ENCODE measurements around the gene DCAF16.
A peak's percentile ranks its signal among the peaks of the same experiment; 100 is the strongest.
"Not testable (repeated sequence)": the region's sequence is repeated elsewhere in the genome, so short reads cannot be mapped to it uniquely, and the experiment has no call there.

DCAF16 gene

DNA sequence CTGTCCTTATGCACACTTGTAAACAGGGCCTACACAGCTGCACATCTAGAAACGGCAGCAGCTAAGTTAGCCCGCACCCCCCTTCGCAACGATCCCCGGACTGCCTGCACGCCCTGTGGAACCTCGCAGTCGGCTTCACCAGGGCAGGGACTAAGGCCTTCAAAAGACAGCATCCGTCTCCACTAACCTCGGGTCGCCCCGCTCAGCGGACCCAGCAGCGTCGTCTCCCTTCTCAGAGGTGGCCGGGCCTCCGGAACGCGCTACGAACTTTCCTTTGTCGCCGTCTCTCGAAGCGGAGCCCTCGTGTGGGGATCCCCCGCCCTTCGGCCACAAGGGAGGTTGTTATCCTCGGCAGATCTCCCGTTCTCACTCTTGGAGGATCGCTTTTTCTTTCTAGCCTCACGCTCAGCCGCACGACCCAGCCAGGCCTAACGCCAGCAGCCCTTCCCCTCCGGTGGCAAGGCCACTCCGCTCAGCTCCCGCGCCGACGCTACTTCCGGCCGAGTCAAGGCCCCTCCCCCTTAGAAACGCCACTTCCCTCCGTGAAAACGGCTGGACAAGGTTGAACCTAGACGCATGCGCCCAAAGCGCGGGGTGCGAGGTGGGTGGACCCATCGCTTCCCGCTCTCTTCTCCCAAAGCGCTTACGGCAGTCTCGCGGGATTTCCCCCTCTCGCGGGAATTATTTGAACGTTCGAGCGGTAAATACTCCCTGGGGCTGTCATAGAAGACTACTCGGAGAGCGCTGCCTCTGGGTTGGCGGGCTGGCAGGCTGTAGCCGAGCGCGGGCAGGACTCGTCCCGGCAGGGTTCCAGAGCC lies at the start of gene DCAF16, which contains the start of gene NCAPG:
DCAF16 (minus strand) TSS at position 498 of the 818 bp plus-strand sequence. CDS start 6,616 bp downstream, outside the sequence.
NCAPG (plus strand) TSS at position 720 of the 818 bp plus-strand sequence. CDS start 99 bp downstream, outside the sequence.
- DNase-seq (ENCODE audit: low read depth in 2 of 2): peak; percentile 98

- DNase-seq (ENCODE audit: low read depth in 2 of 2): no peak
Observed at GRCh38 chr4:17859793-17860406, 49.3 kb upstream of the DCAF16 start.

- DNase-seq (ENCODE audit: low read depth in 2 of 2): no peak
Observed at GRCh38 chr4:17854036-17854435, 43.5 kb upstream of the DCAF16 start.

GRCh38 chr4:17851959-17852358 lies 41.4 kb upstream of the DCAF16 start:
- no peak for DNase-seq (ENCODE audit: low read depth in 2 of 2)

DNA sequence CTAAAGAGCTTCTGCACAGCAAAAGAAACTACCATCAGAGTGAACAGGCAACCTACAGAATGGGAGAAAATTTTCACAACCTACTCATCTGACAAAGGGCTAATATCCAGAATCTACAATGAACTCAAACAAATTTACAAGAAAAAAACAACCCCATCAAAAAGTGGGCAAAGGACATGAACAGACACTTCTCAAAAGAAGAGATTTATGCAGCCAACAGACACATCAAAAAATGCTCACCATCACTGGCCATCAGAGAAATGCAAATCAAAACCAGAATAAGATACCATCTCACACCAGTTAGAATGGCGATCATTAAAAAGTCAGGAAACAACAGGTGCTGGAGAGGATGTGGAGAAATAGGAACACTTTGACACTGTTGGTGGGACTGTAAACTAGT lies 39.7 kb upstream of the DCAF16 start:
- not testable (repeated sequence) for DNase-seq (ENCODE audit: low read depth in 2 of 2)

- no peak for DNase-seq (ENCODE audit: low read depth in 2 of 2)
Observed at GRCh38 chr4:17846266-17846665, 35.7 kb upstream of the DCAF16 start.

DNA sequence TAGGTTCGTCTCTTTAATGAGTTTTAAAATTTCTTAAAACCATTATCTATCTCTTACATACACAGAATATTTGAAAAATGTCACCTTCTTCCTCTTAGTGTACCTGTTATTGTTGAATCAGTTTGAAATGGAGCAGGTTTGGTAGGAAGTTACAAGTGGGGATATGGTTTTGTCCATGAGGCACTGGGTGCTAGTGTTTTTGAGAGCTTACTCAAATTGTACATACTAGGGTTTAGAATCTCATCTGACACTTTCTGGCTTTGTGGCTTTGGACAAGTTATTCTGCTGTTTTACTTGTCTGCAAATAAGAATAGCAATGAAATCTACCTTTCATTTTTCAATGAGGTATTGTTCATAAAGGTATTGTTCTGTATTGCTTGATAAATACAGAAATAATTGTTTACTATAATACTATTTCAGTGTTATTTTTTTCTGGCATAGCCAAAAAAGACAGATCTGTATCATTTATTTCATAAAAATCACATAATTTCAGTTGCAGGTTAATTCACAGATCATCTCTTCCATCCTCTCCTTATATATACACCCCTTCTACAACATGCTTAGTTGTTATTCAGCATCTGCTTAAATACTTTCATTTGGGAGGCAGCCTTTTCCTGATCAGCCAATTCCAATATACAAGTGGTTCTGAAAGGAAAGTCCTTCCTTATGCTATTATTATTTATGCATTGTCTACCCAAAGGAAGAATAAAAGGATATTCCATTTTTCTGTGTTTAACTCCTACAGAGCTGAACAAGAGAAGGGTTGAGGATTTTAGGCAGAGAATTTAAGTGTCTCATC lies 13.5 kb upstream of the DCAF16 start:
- no peak for DNase-seq (ENCODE audit: low read depth in 2 of 2)

DNA sequence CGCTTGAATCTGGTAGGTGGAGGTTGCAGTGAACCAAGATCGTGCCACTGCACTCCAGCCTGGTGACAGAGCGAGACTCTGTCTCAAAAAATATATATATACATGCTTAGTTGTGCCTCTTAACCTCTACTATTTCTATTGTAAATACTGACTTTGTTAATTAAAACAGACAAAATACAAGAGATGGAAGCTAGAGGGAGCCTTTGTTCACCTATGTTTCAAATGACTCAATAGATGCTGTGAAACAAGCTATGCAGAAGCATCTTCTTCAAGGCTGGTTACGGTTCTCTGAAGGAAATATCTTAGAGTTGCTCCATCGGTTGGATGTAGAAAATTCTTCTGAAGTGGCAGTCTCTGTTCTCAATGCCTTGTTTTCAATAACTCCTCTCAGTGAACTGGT lies 6.5 kb upstream of the DCAF16 start:
- no peak for DNase-seq (ENCODE audit: low read depth in 2 of 2)

DNA sequence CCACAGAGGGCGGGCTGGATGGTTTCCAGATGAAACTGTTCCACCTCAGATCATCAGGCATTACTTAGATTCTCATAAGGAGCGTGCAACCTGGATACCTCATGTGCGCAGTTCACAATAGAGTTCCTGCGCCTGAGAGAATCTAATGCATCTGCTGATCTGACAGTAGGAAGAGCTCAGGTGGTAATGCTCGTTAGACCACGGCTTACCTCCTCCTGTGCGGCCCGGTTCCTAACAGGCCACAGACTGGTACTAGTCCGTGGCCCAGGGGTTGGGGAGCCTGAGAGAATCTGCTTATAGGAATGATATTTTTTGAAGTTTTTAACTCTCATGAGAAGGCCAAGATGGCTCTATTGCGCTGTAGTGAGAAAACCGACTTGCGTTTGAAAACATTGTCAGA lies 5.6 kb upstream of the DCAF16 start:
- DNase-seq (ENCODE audit: low read depth in 2 of 2): no peak

DNA sequence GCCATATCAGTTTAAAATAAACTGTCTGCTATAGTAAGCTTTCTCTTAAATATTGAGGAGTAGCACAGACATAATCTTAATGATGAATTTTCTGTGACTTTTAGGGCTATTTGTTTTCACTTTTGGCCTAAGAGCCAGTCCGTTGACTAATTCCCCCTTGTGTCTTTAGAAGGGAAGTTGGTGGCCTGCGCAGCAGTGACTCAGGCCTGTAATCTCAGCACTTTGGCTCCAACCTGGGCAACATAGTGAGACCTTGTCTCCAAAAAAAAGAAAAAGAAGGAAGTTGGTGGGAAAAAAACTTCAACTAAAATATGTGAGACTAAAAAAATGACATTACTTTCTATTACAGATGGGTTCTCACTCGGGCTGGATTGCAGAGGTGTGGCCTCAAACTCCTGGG lies 3.6 kb upstream of the DCAF16 start:
- no peak for DNase-seq (ENCODE audit: low read depth in 2 of 2)

GRCh38 chr4:17812801-17813200 lies 2.2 kb upstream of the DCAF16 start:
- no peak for DNase-seq (ENCODE audit: low read depth in 2 of 2)

GRCh38 chr4:17812125-17812524 lies 1.6 kb upstream of the DCAF16 start:
- no peak for DNase-seq (ENCODE audit: low read depth in 2 of 2)

- DNase-seq (ENCODE audit: low read depth in 2 of 2): no peak
Observed at GRCh38 chr4:17811078-17811603, 584 bp upstream of the DCAF16 start.

GRCh38 chr4:17809667-17810066 lies 890 bp downstream of the DCAF16 start:
- no peak for DNase-seq (ENCODE audit: low read depth in 2 of 2)

DNA sequence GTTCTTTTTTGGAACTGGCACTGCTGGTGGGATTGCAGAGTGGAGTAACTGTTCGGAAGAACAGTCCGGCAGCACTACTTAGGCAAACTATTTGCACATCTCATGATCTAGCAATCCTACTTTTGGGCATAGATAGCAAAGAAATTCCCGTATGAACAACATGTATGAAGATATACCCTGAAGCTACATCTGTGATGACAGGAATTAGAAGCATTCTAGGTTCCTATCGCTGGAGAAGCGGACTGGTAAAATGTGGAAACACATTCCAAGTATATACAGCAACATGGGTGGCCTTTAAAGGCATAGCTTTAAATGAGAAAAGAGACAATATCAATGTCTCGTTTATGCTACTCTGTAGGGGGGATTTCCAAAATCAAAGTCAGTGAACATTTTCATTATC lies 3.1 kb downstream of the DCAF16 start:
- no peak for DNase-seq (ENCODE audit: low read depth in 2 of 2)

- no peak for DNase-seq (ENCODE audit: low read depth in 2 of 2)
Observed at GRCh38 chr4:17805580-17806155, 4.9 kb downstream of the DCAF16 start.

GRCh38 chr4:17797808-17798207 lies 12.7 kb downstream of the DCAF16 start:
- no peak for DNase-seq (ENCODE audit: low read depth in 2 of 2)

DNA sequence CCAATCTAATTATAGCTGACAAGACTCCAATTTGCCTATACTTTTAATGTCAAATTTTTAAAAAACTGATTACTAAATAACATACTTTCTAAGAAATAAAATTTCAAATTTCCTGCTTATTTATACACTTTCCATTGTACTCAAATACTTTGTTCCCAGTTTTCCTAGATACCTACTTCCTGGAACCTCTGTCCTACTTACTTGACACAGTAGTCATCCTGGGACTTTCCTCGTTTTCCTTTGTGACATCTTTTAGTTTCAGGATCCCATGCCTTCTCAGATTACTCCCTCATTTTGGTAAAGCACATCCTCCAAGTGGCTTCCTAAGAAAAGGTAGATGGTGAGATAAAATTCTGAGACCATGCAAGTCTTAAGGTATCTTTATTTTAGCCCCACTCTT lies 15.8 kb downstream of the DCAF16 start:
- DNase-seq (ENCODE audit: low read depth in 2 of 2): no peak

- no peak for DNase-seq (ENCODE audit: low read depth in 2 of 2)
Observed at GRCh38 chr4:17788956-17789355, 21.6 kb downstream of the DCAF16 start.

DNA sequence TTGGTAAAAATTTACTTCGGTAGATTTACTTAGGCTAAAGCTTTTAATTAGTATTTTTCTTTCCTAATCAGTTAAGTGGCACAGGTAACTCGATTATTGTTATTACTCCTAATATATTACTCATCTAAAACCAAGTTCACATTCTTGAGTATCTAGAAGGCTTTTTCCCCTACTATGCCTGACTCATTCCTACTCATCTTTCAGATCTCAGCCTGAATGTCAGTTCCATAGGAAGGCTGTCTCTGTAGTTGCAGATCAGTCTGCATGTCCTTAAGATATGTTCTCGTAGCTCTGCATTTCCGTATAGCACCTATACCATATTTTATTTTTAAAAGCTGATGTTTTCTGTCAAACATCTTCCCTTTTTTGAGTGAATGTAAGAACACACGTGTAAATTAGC lies 23.2 kb downstream of the DCAF16 start:
- DNase-seq (ENCODE audit: low read depth in 2 of 2): no peak

GRCh38 chr4:17786567-17786966 lies 24.0 kb downstream of the DCAF16 start:
- DNase-seq (ENCODE audit: low read depth in 2 of 2): no peak

DNA sequence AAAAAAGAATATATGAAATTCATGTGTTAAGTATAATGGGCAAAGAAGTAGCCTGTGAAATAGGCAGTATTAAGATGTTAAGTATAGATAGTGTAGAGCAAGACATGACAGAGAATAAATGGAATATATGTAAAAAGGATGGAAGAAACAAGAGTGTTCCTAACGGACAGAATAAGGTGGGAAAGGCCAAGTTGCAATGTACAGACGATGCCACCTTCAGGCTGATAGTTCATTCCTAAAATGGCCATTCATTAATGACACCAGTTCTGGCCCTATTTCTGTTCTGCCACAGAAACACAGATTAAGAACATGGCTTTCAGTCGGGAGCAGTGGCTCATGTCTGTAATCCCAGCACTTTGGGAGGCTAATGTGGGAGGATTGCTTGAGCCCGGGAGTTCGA lies 24.7 kb downstream of the DCAF16 start:
- DNase-seq (ENCODE audit: low read depth in 2 of 2): no peak
